Stimulated activated naive CD4-positive, alpha-beta T cell treated with Interleukin-2 at 50 U/mL for 16 hours (primary cell): Measurements from ENCODE around the gene ABCA6.

Experiments
- DNase-seq: peaks from one replicate; lab custom pipeline; 2025; lab: John Stamatoyannopoulos, UW

Gene ABCA6

GRCh38 chr17:69143151-69143550, 1.5 kb upstream of the ABCA6 start:
- no peak for DNase-seq

DNA sequence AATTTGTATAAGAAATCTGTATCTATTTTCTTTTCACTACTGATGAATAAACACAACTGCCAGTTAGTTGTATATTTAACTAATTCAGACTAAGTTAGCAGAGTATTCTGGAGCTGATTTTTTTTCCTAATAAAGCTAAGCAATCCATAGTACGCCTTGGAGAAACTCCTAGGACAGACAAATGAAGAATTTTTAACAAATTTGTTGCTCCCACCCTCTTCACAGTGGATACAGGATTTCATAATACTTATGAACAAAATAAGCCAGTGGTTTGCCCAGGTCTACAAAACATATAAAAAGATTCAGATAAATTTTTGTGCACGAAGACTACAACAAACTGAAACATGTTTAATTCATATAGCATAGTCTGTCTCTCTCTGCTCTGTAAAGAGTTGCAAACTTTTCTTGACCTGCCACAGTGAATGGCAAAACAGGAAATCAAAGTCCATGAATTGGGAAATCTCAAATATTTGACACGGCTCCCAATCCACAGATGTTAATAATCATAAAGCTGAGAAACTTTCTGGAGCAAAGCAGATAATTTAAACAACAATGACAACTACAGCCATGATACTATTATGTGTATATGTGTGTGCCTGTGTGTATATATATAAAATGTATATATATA, 594 bp upstream of the ABCA6 start:
- no peak for DNase-seq

GRCh38 chr17:69134112-69134511, 7.6 kb downstream of the ABCA6 start:
- DNase-seq = no peak

DNA sequence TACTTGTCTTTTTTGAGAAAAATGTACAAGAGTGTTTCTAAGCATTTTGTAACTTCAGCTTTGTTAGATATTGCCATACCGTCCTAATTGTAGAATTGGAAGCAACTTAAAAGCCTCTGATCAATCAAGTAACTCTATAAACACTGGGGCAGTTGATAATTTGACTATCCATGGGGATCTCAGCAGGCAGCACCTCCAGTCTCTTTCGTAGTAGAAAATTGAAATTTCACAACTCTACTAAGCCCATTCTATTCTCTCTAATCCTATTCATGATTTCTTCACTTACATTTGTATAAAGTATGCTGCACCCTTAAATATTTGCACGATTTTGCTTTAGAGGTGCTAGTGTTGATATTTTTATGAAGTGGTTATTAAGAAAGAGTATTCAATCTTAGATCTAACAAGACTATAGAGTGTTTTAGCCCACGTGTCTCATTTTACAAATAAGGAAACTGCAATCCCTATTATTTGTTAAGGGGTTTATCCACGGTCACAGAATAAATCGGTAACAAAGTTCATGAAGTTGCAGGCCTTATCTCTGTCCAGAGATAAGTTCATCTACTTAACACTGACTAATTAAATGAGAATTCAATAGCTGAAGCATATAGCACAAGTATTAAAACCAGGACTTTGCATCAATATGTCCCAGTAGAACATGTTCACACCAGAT, 10.9 kb downstream of the ABCA6 start:
- no peak for DNase-seq

DNA sequence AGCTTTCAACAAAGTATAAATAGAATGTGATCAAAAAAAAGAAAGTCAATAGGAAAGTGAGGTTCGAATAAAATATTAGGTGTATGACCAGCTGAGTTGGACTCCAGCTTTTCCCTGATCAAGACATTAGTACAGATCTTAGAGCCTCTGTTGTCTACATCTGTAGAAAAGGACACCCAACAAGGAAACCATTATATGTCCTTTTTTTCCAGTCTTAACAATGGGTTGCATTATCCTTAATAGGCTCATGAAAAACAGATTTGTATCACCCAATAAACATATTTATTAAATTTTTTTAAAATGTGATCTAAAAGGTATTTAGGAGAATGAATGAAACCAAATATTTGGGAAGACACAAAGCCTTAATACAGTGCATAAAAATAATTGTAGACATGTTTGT, 18.1 kb downstream of the ABCA6 start:
- DNase-seq = no peak

GRCh38 chr17:69122065-69122464, 19.6 kb downstream of the ABCA6 start:
- no peak for DNase-seq

DNA sequence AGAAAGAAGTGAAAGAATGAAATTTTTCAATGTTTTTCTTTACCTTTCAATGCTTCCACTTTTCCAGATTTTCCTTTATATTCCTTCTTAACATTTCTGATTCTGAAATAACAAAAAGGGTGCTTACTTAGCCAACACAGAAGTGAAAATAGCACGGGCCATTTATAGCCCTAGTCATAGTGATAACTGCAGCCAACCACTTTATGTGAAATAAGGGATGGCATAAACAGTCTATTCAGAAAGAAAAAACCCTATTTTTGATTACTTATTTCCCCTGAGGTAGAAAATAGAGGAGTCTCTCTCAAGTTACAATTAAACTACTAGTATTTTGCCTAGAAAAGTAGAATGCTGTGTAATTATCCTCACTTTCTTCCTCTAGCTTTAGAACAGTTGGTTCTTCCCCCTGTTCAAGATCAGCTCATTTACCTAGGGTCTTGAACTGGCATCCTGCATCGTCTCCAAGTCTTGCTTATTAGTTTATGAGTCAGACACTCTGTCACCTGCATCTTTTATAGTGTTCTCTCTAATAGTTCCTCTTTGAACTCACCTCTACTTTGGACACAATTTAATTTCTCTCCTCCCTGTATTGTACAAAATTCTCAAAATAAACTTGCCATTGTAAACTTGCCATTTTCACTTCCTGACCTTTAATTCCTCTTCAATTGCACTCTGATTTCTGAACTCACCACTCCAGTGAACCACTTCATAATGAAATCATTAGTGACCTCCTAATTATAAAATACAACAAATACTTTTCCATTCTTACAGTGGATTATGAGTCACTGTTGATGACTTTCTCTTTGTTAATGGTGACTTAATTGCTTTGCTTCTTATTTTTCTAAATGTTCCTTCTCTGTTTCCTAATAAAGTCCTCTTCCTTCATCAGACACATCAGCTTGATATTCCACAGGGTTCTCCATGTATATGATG, 23.6 kb downstream of the ABCA6 start:
- no peak for DNase-seq

DNA sequence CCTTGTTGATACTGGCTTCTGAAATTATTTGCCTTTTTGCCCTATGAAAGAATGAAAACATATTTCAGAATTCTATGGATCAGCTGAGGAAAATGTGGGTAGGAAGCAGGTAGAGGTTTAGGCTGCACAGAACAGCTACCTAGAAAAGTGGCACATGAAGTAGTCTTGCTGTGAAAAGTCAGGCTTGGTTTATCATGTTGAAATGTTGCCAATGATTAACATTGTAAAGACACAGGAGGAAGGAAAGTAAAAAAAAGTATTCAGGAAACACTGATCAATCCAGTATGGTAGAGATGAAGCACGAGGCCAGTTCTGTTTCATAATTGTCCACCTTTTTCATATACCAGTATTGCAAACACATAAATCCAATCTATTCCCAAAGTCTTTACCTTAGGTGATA, 29.9 kb downstream of the ABCA6 start:
- DNase-seq = no peak

- no peak for DNase-seq
Observed at GRCh38 chr17:69105907-69106730, 35.6 kb downstream of the ABCA6 start.

GRCh38 chr17:69103557-69104233, 38.0 kb downstream of the ABCA6 start:
- no peak for DNase-seq

GRCh38 chr17:69098625-69099024, 43.1 kb downstream of the ABCA6 start:
- DNase-seq = no peak

GRCh38 chr17:69096541-69096940, 45.2 kb downstream of the ABCA6 start:
- DNase-seq = no peak

- DNase-seq = no peak
Observed at GRCh38 chr17:69093995-69094394, 47.7 kb downstream of the ABCA6 start.

DNA sequence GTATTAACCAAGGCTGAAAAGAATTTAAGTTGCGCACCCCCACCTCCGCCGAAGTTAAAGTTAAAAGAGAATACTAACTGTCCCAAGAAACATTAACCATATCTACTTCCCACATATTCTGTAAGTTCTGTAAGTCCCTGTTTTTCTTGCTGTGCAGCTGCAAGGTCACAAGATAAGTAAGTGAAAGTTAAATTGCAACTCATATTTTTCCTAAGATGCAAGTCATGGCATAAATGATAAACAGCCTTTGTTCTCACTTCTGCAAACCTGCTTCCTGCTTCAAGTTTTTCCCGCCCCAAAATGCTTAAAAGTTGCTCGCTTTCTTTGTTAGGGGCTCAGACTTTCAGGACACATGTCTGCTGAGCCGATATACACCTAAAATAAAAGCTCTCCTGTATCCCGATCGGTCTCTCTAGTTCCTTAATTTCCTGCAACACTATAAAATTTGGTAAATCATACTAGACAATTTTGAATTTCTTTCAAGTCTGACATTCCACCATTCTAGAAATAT, 48.4 kb downstream of the ABCA6 start:
- no peak for DNase-seq

DNA sequence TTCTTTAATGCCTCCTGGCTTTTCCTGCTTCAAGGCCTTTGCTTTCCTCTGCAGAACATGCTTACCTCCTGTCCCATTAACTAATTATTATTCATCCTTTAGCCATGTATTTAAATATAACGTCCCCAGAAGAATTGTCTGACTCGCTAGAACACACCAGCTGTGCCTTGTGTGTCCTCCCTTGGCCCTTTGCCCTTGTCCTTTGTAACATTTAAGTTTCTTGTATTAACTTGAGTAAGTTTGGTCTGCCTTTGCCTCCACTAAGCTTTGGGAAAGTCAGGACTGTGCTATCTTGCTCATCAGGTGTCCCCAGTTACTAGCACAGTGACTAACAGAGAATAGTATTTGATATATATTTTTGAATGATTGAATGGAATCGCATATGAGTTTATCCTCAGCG, 51.3 kb downstream of the ABCA6 start:
- no peak for DNase-seq

DNA sequence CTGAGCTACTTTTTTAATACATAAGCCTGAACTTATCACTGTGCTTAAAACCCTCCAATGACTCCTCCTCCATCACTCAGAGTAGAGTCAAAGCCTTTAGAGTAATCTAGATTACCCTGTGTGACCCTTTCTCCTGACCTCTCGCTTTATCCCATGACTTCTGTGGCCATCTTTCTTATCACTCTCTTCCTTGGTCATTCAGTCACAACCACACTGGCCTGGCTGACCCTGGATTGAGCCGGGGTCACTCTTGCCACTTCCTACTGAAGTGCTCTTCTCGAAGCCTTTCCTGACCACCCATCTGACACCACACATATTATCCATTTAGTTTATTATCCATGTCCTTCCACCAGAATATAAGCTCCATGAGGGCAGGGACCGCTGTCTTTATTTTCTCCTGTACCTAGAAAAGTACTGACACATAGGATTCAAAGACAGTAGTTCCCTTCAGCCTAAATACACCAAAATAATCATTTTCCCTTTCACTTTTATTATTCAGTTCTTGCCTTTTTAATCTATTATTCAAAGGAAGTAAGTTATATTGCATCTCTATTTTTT, 53.0 kb downstream of the ABCA6 start:
- no peak for DNase-seq

DNA sequence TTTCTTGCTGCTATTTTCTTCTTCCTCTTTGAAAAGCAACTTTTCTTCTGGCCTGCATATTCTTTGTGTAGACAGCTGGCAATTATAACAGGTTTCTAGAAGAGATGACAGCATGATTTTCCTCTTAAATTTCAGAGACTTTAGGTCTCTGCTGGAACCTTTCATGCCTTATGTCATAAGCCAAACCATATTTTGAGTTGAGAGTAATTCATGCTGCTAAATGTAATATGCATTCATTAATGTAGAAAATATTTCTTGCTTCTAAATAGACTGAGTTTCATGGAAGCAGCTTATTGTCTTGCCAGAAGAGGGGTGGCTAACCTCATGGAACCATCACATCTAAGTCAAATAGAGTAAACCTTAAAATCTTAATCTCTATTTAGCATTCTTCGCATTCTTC, 55.1 kb downstream of the ABCA6 start:
- DNase-seq = no peak

DNA sequence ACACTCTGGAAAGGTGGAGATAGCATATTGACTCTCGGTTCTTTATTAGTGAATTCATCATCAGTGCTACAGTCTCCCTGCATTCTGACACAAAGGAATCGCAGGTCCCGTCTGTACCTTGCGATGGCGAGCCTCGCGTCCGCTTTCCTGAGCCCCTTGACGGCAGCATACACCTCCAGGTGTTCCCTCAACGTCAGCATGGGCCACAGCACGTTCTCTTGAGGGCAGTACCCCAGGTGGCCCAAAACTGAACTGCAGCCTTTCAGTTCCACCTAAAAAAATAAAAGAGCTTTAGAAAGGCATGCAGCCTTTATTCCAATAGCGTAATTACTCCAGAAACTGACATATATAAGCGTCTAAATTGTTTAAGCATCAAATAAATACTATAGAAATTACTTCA, 56.8 kb downstream of the ABCA6 start:
- no peak for DNase-seq

GRCh38 chr17:69082696-69083095, 59.0 kb downstream of the ABCA6 start:
- no peak for DNase-seq

DNA sequence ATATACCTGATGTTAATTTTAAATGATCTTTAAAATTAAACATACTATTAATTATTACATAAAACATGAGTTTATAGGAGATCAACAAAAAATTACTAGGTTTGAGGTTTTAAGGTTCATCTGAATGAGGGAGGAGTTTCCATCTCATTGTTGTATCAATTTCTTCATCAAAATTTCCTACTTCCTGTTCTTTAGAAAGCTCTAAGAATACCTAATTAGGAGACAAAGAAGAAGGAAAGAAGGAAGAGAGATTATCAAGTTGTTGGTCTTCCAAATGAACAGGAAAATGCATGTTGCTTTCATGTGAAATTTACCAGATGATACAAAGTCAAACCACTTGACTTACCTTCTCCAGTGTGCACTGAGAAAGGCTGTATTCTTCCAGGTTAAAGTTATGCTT, 62.8 kb downstream of the ABCA6 start:
- no peak for DNase-seq

- DNase-seq = no peak
Observed at GRCh38 chr17:69075823-69076222, 65.9 kb downstream of the ABCA6 start.
